HUES48 (cell line): Measurements from ENCODE around the gene PYROXD2.

ENCODE experiments used
- H3K27ac ChIP-seq: one replicate; pipeline ENCODE4 v1.7.0; 2013; ENCODE audit warnings: low read depth, low read length, inconsistent platforms
- H3K27me3 ChIP-seq: 2 replicates; pipeline ENCODE4 v1.6.1; 2013; ENCODE audit warnings: mild to moderate bottlenecking, low read length; ENCODE audit not compliant: control insufficient read depth, insufficient read depth
- H3K36me3 ChIP-seq: 2 replicates; pipeline ENCODE4 v1.6.1; 2013; ENCODE audit warnings: low read length; ENCODE audit not compliant: control insufficient read depth, insufficient read depth
- H3K4me1 ChIP-seq: 2 replicates; pipeline ENCODE4 v1.6.1; 2013; ENCODE audit warnings: mild to moderate bottlenecking, low read length; ENCODE audit not compliant: control insufficient read depth, insufficient read depth
- H3K4me3 ChIP-seq: 2 replicates; pipeline ENCODE4 v1.5.1; 2013; ENCODE audit warnings: mild to moderate bottlenecking, low read depth, low read length
- H3K9ac ChIP-seq: 2 replicates; pipeline ENCODE4 v1.6.1; 2013; ENCODE audit warnings: mild to moderate bottlenecking, low read depth, low read length, moderate library complexity
- H3K9me3 ChIP-seq: 2 replicates; pipeline ENCODE4 v1.6.1; 2013; ENCODE audit warnings: low read length; ENCODE audit not compliant: control insufficient read depth, insufficient read depth

The PYROXD2 gene

DNA sequence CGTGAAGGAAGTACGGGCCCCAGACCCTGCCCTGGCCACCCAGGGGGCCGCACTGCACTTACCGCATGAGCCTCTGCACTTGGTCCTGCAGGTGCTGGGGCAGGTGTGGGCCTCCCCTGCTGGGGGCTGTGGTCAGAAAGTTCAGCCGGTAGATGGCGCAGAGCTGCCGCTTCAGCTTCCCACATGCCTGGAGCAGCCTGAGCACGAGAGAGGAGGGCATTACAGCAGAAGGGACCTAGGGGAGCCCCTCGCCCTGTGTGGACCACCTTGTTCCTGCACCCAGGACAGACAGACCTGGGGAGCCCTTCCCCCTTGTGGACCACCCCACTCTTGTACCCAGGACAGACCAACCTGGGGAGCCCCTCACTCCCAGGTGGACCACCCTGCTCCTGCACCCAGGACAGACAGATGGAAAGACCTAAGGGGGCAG lies 8.7 kb upstream of the PYROXD2 start:
- no peak overlapping the region for H3K4me3 ChIP-seq
- H3K36me3 ChIP-seq = peaks cover 14% of the 10 kb centered on the region
- H3K27me3 ChIP-seq = no peaks in the 10 kb centered on the region
- H3K4me1 ChIP-seq = 0 out of 2 replicates have a peak, but pooled peaks cover 3% of the 10 kb centered on the region
- no peaks in the 10 kb centered on the region for H3K9me3 ChIP-seq
- H3K27ac ChIP-seq = no peak overlapping the region
- no peak overlapping the region for H3K9ac ChIP-seq

DNA sequence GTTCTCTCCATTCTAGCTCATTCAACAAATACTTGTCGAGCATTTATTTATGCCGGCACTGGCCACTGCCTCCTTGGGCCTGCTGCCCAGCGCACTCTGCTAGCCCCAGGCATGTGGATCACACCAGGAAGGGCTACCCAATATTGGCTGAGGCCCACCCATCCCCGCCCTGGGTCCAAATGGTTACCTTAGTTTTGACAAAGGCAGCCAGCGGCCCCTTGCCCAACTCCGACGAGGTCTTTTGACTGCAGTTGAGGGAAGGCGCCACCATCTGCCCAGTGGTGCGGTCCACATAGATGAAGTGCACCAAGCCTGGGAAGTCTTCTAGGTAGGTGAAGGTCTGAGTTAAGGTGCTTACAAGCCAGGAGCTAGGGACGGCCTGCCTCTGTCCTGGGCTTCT lies 7.2 kb upstream of the PYROXD2 start:
- Histone ChIP-seq H3K9me3 (no peaks in the 10 kb centered on the region), H3K4me1 (0 out of 2 replicates have a peak, but pooled peaks cover 3% of the 10 kb centered on the region), H3K9ac (no peak overlapping the region), H3K36me3 (peaks cover 18% of the 10 kb centered on the region), H3K27ac (no peak overlapping the region), H3K27me3 (no peaks in the 10 kb centered on the region), H3K4me3 (no peak overlapping the region)

DNA sequence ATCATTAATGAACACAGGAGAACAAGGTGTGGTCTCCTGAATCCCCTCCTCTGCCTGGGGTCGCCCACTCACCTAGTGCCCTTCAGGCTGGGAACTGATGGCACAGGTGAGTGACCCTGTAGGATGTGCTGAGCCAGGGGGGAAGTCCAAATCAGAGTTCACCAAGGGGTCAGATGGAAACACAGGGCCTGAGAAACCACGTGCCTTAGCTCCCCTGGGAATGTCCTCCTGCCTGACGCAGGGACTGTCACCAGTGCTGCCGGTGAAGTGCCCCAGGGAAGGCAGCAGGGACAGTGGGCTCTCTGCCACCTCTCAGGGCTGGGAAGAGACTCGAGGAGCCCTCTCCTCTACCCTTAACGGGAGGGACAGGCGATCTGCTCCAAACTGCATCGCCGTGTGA lies 5.8 kb upstream of the PYROXD2 start:
- Histone ChIP-seq H3K9ac (no peak overlapping the region), H3K4me3 (no peak overlapping the region), H3K27me3 (no peaks in the 10 kb centered on the region), H3K4me1 (0 out of 2 replicates have a peak, but pooled peaks cover 4% of the 10 kb centered on the region), H3K36me3 (peaks cover 18% of the 10 kb centered on the region), H3K27ac (no peak overlapping the region), H3K9me3 (no peaks in the 10 kb centered on the region)

DNA sequence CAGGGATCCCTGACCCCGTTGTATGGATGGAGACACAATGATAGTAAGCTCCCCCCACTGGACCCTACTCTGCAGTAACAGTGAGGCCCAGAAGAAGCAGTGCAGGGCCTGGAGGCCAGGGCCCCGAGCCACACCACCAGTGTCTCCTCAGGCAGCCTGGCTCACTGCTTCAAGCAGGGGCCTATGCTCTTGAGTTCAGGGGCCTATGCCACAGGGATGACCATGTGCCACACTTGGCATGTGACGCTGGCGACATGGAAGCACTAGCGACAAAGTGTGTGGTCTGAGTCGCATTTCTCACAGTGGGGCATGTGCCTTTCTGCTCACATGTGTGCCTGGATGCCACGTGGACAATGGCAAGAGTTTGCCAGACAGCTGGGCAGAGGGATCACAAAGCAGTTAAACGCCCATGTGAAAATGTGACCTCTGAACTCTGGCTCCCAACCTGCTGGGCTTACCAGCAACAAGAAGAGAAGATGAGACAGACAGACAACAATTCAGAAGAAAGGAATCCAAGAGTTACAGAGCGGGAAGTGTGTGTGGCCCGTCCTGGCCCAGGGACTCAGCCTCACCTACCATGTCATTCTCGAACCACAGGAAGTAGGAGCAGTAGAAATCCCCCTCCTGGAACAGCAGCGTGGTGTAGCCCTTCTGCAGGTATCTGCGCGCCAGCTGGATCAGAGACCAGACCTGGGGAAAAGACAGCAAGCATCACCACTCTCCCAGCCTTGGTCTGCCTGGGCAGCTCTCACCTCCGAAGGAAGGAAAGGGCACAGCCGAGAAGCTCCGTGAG lies 4.7 kb upstream of the PYROXD2 start:
- Histone ChIP-seq H3K27ac (no peak overlapping the region), H3K4me1 (0 out of 2 replicates have a peak, but pooled peaks cover 10% of the 10 kb centered on the region)

DNA sequence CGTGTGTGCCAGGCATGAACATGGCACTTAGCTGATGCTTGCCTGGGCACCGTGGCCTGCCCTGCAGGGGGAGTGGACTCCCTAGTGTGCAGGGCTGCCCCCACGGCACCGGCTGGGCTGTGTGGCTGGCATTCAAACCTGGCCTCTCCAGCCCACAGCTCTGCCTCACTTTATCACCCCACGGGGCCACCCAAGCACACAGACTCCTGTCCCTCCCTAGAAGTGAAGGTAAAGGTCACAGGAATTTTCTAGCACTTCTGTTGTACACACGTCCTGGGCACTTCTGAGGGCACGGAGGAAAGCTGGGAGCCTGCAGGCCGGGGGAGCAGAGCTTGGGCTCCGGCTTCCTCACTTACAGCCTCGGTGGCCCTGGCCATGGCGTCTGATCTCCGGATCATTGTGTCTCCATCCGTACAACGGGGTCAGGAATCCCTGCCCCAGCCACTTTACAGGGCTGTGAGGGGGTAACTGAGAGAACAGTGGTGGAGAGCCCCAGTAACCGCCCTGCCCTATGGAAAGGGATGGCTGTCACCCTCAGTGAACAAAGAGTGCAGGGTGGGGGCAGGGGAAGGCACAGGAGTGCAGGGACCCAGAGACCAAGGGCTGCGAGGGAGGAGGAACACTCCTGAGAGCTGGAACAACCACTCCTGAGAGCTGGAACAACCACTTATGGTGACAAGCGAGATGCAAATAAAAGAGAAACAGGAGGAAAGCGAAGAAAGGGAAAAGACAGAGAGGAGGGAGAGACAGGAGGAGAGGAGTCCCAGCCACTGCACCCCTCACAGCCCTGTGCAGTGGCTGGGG lies 3.9 kb upstream of the PYROXD2 start:
- Histone ChIP-seq H3K4me3 (no peak overlapping the region), H3K27me3 (no peaks in the 10 kb centered on the region), H3K36me3 (peaks cover 18% of the 10 kb centered on the region), H3K27ac (no peak overlapping the region), H3K9me3 (no peaks in the 10 kb centered on the region), H3K9ac (no peak overlapping the region), H3K4me1 (peaks cover 16% of the 10 kb centered on the region; the same call in 1 of the 2 replicates)

More for the DNA sequence above, 4.7 kb upstream of the PYROXD2 start:
- H3K9ac ChIP-seq = no peak overlapping the region
- H3K9me3 ChIP-seq = no peaks in the 10 kb centered on the region
- no peak overlapping the region for H3K4me3 ChIP-seq
- H3K27me3 ChIP-seq = no peaks in the 10 kb centered on the region
- peaks cover 18% of the 10 kb centered on the region for H3K36me3 ChIP-seq

DNA sequence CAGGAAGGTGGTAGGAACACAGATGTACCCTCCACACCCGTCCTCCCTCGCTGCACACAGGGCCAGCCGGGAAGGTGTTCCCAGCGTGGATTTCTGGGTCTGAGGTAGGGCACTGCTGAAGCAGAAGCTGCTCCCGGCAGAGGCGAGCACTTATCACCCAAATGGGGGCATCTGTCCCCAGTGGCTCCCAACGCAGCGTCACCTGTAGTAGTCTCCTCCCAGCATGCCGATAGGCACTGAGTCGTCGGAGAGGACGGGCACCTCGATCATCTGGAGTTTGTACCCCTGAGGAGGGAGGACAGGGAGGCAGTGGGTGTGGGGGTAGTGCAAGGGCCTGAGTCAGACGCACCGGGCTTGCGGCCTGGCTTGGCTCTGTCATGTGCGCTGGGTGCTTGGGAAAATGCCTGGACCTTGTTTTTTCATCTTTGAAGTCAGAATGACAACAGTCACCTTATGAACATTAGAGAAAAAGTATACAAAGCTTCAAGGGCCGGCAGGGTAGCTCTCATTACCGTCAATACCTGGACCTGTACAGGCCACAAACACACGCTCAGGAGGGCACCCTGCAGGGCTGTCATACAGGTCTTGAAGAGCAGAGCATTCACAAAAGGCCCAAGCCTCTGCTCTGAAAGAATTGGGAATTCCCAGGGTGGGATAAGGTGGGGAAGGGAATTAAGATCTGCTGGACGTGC lies 3.1 kb upstream of the PYROXD2 start:
- H3K9ac ChIP-seq = no peak overlapping the region
- peaks cover 13% of the 10 kb centered on the region; the same call in 1 of the 2 replicates for H3K4me1 ChIP-seq
- no peaks in the 10 kb centered on the region for H3K27me3 ChIP-seq
- no peak overlapping the region for H3K27ac ChIP-seq
- H3K36me3 ChIP-seq = peaks cover 15% of the 10 kb centered on the region
- H3K9me3 ChIP-seq = no peaks in the 10 kb centered on the region
- H3K4me3 ChIP-seq = no peak overlapping the region

DNA sequence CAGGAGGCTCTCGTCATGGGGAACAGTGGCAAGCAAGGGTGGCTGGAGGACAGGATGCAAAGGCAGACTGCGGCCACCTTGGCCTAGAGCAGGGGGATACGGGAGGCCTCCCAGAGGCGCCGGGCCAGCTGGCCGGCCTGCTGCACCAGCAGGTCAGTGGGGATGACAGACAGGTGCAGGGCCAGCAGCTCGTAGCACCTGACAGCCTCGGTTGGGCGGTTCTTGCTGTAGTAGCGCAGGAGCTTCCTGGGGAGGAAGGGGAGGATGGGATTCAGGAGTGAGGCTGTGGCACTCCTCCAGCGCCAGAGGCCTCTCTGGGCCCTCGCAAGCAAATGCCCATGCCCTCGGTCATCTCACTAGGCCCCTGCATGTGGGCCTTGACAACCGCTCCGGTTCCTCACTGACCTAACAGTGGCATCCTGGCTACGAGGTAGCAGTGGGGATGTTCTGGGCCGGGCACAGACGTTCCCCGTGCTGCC lies 2.5 kb upstream of the PYROXD2 start:
- Histone ChIP-seq H3K4me1 (peaks cover 13% of the 10 kb centered on the region; the same call in 1 of the 2 replicates), H3K27ac (no peak overlapping the region), H3K9me3 (no peaks in the 10 kb centered on the region), H3K36me3 (peaks cover 15% of the 10 kb centered on the region), H3K4me3 (no peak overlapping the region), H3K9ac (no peak overlapping the region), H3K27me3 (no peaks in the 10 kb centered on the region)

DNA sequence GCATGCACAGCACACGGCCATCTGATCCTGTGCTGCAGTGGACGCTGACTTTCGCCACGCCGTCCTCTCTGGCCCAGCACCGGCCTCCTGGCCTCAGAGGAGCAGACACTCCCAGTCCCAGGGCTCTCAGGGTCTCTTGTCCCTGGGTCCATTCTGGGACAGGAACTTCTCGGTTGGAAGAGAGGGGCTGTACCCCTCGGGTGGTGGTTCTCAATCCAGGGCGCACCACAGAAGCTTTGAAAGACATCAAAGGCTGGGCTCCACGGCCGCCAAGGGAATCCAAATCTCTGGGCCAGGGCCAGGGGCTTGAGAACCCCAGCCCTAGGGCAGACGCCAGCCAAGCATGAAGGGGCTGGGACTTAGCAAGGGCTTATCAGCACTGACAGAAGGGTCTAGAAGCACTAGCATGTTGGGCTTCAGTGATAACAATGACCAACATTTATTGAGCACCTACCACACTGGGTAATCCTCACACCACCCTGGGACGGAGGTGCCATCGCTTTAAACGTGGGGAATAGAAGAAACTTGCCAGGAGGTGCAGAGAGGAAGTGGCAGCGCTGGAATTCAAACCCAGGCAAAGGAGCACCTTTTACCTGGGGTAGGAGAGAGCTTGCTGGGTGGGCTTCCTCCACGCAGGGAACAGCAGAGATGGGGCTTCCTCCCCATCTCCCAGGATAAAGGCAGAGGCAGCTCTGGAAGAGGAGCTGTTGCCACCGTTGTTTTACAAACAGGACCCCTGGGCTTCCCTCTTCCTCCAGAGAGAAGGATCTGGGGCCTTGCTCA lies 1.8 kb upstream of the PYROXD2 start:
- Histone ChIP-seq H3K36me3 (peaks cover 15% of the 10 kb centered on the region), H3K9me3 (no peaks in the 10 kb centered on the region), H3K27me3 (no peaks in the 10 kb centered on the region), H3K4me3 (no peak overlapping the region), H3K4me1 (peaks cover 13% of the 10 kb centered on the region; the same call in 1 of the 2 replicates), H3K9ac (no peak overlapping the region), H3K27ac (no peak overlapping the region)

DNA sequence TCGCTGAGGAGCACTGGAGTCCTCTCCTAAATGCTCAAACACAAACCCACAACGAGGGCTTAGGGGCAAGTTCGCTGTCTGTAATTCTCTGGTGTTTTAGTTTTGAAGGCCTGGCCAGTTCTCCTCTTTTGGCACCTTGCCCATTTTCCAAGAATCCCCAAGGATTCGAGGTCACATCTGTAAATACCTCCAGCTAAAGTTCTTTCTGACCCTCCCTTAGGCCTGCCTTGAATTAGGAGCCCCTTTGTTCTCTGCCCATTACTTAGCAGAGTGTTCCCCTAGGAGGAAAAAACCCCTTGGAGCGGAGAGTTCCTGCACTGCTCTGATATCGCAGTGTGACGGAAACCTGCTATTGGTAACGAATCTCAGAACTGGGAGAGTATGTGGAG lies 743 bp upstream of the PYROXD2 start:
- Histone ChIP-seq H3K27ac (no peak overlapping the region), H3K36me3 (peaks cover 15% of the 10 kb centered on the region), H3K27me3 (no peaks in the 10 kb centered on the region), H3K9me3 (no peaks in the 10 kb centered on the region), H3K4me1 (peaks cover 13% of the 10 kb centered on the region; the same call in 1 of the 2 replicates), H3K9ac (no peak overlapping the region), H3K4me3 (no peak overlapping the region)

DNA sequence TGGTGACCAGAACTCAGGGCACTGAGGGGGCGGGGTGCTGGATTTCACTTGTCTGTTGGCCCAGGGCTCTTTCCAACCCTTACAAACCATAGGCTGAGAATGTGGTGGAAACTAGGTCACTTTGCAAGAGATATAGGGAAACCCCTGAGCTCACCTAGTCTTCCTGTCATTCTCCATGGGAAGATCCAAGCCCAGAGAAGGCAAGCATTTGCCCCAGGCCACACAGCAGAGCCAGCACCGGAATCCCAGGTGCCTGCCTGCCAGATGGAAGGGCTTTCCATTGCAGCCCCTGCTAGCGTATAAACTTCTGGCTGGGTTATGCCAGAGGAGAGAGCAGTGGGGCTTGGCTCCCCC lies 427 bp downstream of the PYROXD2 start:
- peak overlapping the region; percentile 59 for H3K4me3 ChIP-seq
- no peak overlapping the region for H3K9ac ChIP-seq

More for the DNA sequence above, 427 bp downstream of the PYROXD2 start:
- Histone ChIP-seq H3K36me3 (peaks cover 11% of the 10 kb centered on the region), H3K27ac (peak overlapping the region; percentile 69), H3K4me1 (peaks cover 13% of the 10 kb centered on the region; the same call in 1 of the 2 replicates), H3K27me3 (no peaks in the 10 kb centered on the region), H3K9me3 (no peaks in the 10 kb centered on the region)
